ENCODE results near the gene RTRAF. TPM values are rescaled to one million over a fixed set of nuclear protein-coding genes. Genes with fewer than 3 reads are reported as not detected.

RTRAF gene
- total RNA-seq, 1 experiment from 2014 or later = 93.7 TPM

GRCh38 chr14:52005625-52006024 is 16.3 kb downstream of the RTRAF start:
- Histone ChIP-seq H3K4me3 (ENCODE audit: low read depth in 2 of 2, low read length in 2 of 2) (no peak overlapping the region), H3K4me1 (ENCODE audit: control insufficient read depth, insufficient read depth, low read length) (no peaks in the 10 kb centered on the region), H3K27ac (ENCODE audit: low read length) (no peak overlapping the region), H3K27me3 (ENCODE audit: control insufficient read depth, insufficient read depth, low read length) (no peaks in the 10 kb centered on the region), H3K9me3 (ENCODE audit: control insufficient read depth, insufficient read depth, low read depth, low read length) (no peaks in the 10 kb centered on the region), H3K36me3 (ENCODE audit: control insufficient read depth, insufficient read depth, low read length) (peaks cover 36% of the 10 kb centered on the region)
- intact Hi-C loops (cut with micrococcal nuclease; ENCODE audit: unreplicated experiment) = no loop called here
- CTCF ChIA-PET = no interaction called here
- TF ChIP-seq POLR2AphosphoS5 (IDR thresholded peaks at IDR 0.05; ENCODE audit: low read depth, low read length) (no peak), SIN3A (IDR thresholded peaks at IDR 0.05; ENCODE audit: borderline replicate concordance, insufficient read depth, low read depth, low read length) (no peak), TCF7L2 (IDR thresholded peaks at IDR 0.05; ENCODE audit: low read depth, low read length) (no peak), REST (IDR thresholded peaks at IDR 0.05; ENCODE audit: insufficient read depth in 1 of 2, low read depth in 2 of 2, low read length in 1 of 2) (no peak)
- TF ChIP-seq, protein P1, sequence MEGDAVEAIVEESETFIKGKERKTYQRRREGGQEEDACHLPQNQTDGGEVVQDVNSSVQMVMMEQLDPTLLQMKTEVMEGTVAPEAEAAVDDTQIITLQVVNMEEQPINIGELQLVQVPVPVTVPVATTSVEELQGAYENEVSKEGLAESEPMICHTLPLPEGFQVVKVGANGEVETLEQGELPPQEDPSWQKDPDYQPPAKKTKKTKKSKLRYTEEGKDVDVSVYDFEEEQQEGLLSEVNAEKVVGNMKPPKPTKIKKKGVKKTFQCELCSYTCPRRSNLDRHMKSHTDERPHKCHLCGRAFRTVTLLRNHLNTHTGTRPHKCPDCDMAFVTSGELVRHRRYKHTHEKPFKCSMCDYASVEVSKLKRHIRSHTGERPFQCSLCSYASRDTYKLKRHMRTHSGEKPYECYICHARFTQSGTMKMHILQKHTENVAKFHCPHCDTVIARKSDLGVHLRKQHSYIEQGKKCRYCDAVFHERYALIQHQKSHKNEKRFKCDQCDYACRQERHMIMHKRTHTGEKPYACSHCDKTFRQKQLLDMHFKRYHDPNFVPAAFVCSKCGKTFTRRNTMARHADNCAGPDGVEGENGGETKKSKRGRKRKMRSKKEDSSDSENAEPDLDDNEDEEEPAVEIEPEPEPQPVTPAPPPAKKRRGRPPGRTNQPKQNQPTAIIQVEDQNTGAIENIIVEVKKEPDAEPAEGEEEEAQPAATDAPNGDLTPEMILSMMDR (IDR thresholded peaks at IDR 0.05) = no peak
- no peak for ATAC-seq
- in situ Hi-C loops (cut with HindIII; ENCODE audit: low pct_unique_long_range_greater_than_20kb, low sequenced_read_pairs) = no loop called here
- no TSS peak for BruUV-seq (replicated peaks)
- POLR2A ChIA-PET = no interaction called here
- DNase-seq (ENCODE audit: low read depth, low spot score) = no peak

GRCh38 chr14:52006361-52006760 is 17.0 kb downstream of the RTRAF start:
- BruUV-seq (replicated peaks) = no TSS peak
- DNase-seq (ENCODE audit: low read depth, low spot score) (no peak), ATAC-seq (no peak)
- ChIA-PET POLR2A (no interaction called here), CTCF (no interaction called here)
- no peaks in the 10 kb centered on the region for H3K4me1 ChIP-seq (ENCODE audit: control insufficient read depth, insufficient read depth, low read length)
- no peak overlapping the region for H3K4me3 ChIP-seq (ENCODE audit: low read depth in 2 of 2, low read length in 2 of 2)
- H3K36me3 ChIP-seq (ENCODE audit: control insufficient read depth, insufficient read depth, low read length) = peaks cover 31% of the 10 kb centered on the region
- H3K9me3 ChIP-seq (ENCODE audit: control insufficient read depth, insufficient read depth, low read depth, low read length) = no peaks in the 10 kb centered on the region
- TF ChIP-seq TCF7L2 (IDR thresholded peaks at IDR 0.05; ENCODE audit: low read depth, low read length) (no peak), POLR2AphosphoS5 (IDR thresholded peaks at IDR 0.05; ENCODE audit: low read depth, low read length) (no peak), SIN3A (IDR thresholded peaks at IDR 0.05; ENCODE audit: borderline replicate concordance, insufficient read depth, low read depth, low read length) (no peak), REST (IDR thresholded peaks at IDR 0.05; ENCODE audit: insufficient read depth in 1 of 2, low read depth in 2 of 2, low read length in 1 of 2) (no peak)
- TF ChIP-seq, protein P1 (IDR thresholded peaks at IDR 0.05) = no peak
- intact Hi-C loops (cut with micrococcal nuclease; ENCODE audit: unreplicated experiment) = no loop called here
- H3K27me3 ChIP-seq (ENCODE audit: control insufficient read depth, insufficient read depth, low read length) = no peaks in the 10 kb centered on the region
- in situ Hi-C loops (cut with HindIII; ENCODE audit: low pct_unique_long_range_greater_than_20kb, low sequenced_read_pairs) = no loop called here
- H3K27ac ChIP-seq (ENCODE audit: low read length) = no peak overlapping the region
